ENCODE measurements around the gene NTMT1.

- TF ChIP-seq CTCF (IDR thresholded peaks at IDR 0.05; ENCODE audit: poor library complexity), result no peak
- TF ChIP-seq EZH2phosphoT487 (IDR thresholded peaks at IDR 0.05; ENCODE audit: low read depth, severe bottlenecking, unreplicated experiment), result no peak
Measured at GRCh38 chr9:129587487-129588262, 38.3 kb upstream of the NTMT1 start.

Measured in hepatocyte (in vitro differentiated cells).